NCI-H345 (cell line): ENCODE data around the gene FGG.

Experiments used
- DNase-seq: peaks from one replicate; lab custom pipeline; 2025; lab: John Stamatoyannopoulos, UW

The FGG gene

DNA sequence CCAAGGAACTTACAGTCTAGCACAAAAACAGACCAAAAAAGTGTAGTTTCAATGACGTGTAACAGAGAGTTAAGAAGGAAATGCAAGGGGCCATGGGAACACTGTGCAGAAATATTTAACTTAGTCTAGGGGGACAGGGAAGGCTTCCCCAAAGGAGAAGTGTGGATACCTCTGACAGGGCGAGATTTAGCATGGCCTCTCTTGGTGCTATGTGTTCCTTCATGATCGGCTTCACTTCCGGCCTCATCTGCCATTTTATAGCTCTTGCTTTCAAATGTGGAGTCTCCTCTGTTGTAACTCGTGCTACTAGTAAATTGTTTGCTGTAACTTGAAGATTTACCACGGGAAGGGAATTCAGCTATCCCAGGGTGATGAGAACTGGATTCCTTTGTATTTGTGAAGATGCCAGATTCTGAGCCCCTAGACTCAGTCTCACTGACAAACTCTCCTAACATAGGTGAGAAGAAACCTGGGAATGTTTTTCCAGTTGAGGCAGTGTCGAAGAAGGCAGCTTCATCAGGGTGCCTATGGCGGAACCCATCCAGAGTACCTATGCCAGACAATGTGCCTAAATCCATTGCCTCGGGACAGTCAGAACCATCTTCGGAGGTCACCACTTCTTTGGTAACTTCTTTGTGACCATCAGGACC lies 27.0 kb downstream of the FGG start:
- DNase-seq: no peak

DNA sequence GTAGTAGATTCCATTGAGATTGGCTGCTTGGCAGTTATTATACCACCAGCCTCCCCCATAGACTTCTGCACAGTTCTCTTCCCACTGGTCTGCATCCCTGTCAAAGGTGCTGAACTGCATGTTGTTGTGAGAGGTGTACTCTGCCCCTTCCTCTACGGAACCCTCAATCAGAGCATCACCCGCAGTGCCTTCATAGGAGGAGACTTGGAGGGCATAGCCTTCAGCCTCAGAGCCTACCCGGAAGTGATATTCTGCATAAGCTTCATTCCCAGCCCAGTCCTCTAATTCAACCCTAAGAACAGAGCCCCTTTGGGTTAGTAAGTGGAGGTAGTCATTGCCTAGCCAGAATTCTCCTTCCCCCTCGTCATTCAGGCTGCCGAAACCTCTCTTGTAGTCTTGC lies 28.2 kb downstream of the FGG start:
- no peak for DNase-seq

DNA sequence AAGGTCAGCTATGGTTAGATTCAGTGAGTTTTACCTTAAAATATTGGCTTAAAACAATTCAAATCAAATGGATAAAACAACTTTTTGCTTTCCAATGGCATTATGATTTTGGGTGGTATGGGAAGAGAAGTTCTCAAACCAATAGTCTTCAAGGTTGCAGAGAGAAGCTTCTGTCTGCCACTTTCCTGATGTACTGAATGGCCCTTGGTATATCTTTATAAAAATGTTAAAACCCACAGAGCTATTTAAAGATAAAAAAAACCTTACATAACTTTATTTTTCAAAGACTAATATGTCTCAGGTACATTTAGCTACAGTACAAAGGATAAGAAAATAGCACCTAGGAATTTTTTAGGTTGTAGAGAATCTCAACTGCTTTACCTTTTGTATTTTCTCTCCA lies 28.8 kb downstream of the FGG start:
- no peak for DNase-seq

DNA sequence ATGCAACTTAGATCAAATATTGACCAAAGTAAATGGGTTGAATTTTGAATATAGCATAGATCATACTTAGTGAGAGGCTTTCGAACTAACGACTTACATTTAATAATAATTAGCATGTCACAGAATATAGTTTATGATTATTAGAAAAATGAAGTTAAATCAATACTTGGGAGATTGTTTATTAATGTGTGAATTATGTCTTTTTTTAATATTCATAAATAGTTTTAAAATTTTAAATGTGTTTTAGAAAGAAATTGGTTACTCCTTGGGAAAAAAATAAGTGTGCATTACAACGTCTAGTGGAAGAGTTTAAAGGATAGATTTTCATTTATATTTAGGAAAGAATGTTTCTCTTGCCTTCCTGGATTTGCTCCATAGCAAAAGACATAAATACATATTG lies 29.2 kb downstream of the FGG start:
- DNase-seq: no peak

DNA sequence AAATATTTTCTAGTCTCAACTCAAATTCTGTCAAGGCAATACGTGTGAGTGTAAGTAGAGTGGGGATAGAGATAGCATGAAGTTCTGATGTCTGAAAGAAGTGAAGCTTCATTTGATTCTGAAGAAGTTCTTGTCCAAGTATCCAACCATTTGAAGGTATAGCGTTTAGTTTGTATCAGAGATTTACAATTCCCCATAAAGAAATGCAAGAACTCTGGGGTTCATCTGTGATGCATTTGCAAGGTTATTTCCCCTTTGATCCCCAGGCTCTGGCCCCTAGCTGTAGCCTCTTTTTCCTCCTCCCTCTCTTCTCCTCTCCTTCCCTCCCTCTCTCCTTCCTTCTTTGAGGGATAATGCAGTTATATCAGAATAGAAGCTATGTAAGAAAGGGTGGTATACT lies 29.7 kb downstream of the FGG start:
- DNase-seq: no peak

DNA sequence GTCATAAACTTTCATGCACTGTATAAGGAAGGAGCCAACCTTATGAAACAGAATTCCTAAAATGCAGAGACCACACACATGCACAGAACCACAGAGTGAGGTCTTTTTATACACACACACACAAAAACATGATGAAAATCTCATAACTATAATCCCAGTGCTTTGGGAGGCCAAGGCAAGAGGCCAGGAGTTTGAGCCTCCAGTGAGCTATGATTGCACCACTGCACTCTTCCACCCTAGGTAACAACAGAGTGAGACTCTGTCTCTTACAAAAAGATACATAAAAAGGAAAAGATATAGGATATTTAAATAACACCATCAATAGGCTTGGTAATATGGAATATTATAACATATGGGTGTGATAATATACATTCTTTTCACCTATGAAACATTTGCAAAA lies 32.5 kb downstream of the FGG start:
- no peak for DNase-seq

DNA sequence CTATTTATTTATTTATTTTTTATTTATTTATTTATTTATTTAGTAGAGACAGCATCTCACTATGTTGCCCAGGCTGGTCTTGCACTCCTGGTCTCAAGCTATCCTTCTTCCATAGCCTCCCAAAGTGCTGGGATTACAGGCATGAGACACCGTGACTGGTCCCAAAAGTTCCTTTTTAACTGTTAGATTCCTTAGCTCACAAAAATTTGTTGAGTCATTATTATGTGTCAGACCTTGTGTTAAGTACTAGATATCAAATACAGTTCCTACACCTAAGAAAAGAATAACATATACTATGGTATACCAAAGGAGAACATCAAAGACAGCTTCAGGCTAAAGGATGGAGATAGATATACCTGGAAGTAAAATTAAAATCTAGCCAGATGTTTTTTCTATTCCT lies 33.5 kb downstream of the FGG start:
- no peak for DNase-seq

DNA sequence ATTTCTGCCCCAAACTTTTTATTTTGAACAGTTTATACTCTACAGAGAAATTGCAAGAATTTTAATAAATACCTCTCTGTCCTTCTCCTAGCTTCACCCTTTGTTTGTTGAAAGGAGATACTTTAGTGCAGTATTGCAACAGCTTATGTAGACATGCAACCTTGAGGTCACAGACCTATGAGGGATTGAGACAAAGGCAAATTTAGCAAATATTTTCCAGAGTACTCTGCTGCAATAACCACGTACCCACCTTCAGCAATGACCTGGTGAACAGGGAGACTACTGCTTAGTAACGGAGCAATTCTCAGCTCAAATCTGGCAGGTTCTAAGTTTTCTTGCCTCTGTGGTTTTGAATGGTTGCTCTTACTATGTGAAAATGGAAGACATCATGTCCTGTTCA lies 35.1 kb downstream of the FGG start:
- no peak for DNase-seq

DNA sequence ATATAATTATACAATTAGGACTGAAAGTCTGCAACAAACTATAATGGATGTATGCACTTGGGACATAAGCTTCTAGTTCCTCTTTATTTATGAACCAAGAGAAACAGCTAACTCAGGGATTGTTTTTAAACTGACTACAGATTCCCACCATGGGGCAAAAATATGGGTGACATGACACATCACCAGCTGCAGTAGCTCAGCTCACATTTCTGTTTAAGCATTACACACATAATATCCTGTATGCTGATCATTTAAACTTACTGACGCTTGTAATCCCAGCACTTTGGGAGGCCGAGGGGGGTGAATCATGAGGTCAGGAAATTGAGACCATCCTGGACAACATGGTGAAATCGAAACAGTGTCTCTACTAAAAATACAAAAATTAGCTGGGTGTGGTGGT lies 38.1 kb downstream of the FGG start:
- no peak for DNase-seq

DNA sequence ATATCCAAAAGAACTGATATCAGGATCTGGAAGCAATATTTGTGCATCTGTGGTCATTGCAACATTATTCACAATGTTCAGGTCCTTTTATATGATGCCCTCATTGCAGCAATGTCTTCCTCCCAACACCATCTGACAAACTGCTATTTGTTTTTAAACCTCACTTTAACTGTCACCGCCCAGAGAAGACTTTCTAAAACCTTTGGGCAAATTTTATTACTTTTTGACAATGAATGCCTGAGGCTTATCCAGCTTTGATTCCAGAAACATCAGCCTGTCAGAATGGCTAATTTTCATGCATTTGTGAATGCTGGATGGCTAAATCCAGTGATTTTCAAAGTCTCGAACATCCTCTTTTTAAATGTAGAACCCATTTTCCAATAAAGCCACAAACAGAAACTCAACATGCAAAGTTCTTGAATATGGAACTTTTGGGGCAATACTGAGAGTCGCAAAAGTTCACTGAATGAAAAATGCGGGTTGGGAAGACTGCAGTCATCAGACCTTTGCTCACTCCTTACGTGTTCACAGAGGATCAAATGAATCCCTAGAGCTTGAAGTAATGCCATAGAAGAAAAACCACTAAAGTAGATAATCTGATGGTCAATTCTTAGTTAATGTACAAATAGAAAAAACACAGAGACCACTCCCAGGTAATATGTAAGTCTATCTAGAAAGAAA lies 39.1 kb downstream of the FGG start:
- DNase-seq: no peak

DNA sequence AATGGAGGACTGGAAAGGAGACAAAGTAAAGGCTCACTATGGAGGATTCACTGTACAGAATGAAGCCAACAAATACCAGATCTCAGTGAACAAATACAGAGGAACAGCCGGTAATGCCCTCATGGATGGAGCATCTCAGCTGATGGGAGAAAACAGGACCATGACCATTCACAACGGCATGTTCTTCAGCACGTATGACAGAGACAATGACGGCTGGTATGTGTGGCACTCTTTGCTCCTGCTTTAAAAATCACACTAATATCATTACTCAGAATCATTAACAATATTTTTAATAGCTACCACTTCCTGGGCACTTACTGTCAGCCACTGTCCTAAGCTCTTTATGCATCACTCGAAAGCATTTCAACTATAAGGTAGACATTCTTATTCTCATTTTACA lies 42.9 kb downstream of the FGG start:
- no peak for DNase-seq

DNA sequence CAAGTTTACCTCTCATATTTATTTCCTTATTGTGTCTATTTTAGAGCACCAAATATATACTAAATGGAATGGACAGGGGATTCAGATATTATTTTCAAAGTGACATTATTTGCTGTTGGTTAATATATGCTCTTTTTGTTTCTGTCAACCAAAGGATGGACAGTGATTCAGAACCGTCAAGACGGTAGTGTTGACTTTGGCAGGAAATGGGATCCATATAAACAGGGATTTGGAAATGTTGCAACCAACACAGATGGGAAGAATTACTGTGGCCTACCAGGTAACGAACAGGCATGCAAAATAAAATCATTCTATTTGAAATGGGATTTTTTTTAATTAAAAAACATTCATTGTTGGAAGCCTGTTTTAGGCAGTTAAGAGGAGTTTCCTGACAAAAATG lies 43.4 kb downstream of the FGG start:
- DNase-seq: no peak

DNA sequence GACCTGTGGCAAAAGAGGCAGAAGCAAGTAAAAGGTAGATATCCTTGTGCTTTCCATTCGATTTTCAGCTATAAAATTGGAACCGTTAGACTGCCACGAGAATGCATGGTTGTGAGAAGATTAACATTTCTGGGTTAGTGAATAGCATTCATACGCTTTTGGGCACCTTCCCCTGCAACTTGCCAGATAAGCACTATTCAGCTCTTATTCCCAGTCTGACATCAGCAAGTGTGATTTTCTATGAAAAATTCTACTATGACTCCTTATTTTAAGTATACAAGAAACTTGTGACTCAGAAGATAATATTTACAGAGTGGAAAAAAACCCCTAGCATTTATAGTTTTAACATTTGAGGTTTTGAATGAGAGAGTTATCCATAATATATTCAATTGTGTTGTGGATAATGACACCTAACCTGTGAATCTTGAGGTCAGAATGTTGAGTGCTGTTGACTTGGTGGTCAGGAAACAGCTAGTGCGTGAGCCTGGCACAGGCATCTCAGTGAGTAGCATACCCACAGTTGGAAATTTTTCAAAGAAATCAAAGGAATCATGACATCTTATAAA lies 45.7 kb downstream of the FGG start:
- DNase-seq: no peak

DNA sequence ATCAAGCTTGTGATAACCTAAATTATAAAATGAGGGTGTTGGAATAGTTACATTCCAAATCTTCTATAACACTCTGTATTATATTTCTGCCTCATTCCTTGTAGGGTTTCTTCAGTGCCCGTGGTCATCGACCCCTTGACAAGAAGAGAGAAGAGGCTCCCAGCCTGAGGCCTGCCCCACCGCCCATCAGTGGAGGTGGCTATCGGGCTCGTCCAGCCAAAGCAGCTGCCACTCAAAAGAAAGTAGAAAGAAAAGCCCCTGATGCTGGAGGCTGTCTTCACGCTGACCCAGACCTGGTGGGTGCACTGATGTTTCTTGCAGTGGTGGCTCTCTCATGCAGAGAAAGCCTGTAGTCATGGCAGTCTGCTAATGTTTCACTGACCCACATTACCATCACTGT lies 46.8 kb downstream of the FGG start:
- DNase-seq: no peak

DNA sequence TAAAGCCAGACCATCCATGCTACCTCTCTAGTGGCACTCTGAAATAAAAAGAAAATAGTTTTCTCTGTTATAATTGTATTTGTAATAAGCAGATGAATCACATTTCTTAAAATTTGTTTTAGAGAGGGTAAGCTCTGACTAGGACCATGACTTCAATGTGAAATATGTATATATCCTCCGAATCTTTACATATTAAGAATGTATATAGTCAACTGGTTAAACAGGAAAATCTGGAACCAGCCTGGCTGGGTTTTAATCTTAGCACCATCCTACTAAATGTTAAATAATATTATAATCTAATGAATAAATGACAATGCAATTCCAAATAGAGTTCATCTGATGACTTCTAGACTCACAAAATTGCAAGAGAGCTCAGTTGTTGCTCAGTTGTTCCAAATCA lies 48.1 kb downstream of the FGG start:
- no peak for DNase-seq

DNA sequence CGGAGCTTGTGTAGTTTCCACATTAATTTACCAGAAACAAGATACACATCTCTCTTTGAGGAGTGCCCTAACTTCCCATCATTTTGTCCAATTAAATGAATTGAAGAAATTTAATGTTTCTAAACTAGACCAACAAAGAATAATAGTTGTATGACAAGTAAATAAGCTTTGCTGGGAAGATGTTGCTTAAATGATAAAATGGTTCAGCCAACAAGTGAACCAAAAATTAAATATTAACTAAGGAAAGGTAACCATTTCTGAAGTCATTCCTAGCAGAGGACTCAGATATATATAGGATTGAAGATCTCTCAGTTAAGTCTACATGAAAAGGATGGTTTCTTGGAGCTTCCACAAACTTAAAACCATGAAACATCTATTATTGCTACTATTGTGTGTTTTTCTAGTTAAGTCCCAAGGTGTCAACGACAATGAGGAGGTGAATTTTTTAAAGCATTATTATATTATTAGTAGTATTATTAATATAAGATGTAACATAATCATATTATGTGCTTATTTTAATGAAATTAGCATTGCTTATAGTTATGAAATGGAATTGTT lies 49.7 kb downstream of the FGG start, which contains the start of gene FGB:
Gene FGB (plus strand): TSS at position 315 of the 558 bp plus-strand sequence. CDS start 8 bp downstream, at position 323.
- DNase-seq: no peak

DNA sequence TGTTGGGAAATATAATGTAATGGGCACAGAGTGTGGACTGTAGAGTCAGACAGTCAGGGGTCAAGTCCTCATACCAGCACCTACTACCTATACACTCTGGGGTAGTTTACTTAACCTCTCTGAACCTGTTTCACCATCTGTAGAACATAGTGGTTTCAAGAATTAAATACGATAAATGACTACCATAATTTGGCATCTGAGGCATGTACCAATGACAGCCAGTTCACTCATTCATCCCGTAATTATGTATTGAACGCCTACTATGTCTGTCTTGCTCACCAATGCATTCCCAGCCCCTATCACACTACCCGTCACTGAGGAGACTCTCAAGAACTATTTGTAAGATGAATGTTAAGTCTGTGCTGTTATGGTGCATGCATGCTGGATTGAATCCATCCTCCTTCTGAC lies 51.6 kb downstream of the FGG start:
- DNase-seq: no peak

DNA sequence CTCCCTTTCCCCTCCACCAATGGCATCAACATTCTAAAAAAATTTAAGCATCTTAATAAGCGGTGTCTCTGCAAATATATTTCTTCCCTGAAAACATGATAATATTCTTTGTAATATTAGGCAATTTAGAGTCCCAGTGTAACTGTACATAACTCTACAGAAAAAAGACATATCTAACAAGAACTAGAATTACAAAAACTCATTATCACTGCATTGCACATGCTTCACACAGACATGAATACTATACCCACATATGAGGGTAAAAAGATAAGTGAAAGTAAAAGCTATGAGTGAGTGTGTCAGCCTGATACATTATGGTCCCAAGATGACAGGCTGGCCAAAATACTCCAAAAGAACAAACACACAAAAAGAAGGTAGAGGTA lies 52.0 kb downstream of the FGG start:
- DNase-seq: no peak

DNA sequence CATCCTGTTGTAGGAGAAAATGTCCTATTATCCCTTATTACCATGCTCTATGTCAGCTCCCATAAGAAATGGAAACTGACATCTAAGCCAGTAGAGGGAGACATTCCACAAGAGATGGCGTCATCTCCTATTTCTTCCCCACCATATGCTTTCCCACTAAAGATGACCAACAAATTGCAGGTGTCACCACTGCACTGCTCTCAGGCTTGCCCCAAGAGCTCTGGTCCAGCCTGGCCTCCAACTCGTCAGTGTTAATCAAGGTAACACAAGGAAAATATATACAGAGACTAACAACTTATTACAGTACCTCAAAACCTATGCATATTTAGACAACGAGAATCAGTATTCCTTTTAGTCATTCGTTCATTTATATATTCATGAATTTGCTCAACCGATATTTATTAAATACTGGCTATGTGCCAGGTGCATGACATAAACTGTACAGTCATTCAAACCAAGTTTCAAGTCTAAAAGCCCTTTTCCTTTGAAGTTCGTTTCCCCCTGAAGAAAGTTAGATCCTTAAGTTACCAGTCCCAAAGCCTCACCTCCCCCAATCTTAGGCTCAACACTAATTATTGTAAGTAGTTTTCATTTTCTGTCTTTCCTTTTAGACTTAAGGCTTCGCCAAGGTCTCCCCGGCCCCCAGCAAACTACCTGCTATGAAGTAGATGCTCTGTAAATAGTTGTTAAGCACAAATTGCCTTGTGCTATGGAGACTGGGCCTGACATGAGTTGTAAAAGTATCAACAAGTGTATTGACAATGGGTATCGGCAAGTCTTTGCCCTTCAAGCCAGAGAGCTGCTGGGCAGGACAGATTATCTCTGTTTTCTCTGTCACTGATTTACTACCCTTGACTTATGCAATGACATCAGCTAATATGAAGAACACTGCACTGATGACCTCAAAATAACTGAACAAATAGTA lies 52.7 kb downstream of the FGG start:
- DNase-seq: no peak

DNA sequence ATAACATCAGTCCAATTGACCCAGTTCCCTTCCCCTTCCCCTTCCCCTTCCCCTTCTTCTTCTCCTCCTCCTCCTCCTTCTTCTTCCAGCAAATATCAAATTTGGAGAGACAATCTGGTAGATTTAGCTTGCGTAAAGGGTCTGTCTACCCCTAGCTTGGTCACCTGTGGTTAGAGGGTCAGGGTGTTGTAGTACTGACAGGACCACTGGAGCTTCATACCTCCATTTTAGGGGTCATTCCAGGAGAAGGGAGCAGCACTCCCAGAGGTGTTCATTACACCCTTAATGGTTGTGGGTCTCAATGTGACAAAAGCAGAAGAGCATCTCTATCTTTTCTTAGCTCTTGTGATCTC lies 53.3 kb downstream of the FGG start:
- DNase-seq: no peak
